Left hindlimb (tissue), 1 donor: ENCODE data around the gene HOXB4.

Source experiments
- DNase-seq: peaks from one replicate; pipeline ENCODE4 v3.0.0-alpha.2; 2018

HOXB4 gene

DNA sequence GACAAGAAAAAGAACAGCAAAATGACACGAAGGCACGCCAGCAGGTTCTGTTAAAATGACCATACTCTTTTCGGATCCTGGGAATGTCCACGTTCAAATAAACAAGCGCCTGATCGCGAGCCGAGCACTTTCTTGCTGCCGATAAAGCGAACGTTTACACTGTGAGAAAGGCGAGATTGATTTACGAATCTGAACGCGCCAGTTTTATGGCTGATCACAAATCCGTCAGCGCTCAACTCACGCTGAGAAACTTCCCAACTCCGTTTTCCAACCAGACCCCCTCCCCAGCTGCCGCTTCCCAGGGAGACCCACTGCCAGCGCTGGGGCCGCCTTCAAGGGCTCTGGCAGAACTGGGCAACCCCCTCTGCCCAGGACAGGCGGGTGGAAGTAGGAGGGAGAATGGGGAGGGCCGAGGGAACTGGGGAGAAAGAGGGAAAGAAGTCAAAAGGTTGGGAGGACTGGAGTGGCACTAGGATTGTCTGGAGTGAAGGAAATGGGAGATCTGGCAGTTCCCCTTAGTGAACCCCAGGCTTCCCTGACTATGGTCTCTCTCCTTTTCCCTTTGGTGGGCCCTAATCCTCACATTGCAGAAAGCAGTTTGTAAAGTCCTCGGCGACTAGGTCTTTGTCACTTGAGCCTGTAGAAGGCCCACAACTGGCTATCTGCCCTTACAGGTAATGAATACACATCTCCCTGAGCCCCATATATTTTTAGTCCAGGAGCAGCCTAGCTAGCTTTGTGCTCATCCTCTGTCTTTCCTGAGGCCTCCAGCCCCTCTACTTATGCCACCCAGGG lies 6.9 kb downstream of the HOXB4 start:
- DNase-seq: no peak

DNA sequence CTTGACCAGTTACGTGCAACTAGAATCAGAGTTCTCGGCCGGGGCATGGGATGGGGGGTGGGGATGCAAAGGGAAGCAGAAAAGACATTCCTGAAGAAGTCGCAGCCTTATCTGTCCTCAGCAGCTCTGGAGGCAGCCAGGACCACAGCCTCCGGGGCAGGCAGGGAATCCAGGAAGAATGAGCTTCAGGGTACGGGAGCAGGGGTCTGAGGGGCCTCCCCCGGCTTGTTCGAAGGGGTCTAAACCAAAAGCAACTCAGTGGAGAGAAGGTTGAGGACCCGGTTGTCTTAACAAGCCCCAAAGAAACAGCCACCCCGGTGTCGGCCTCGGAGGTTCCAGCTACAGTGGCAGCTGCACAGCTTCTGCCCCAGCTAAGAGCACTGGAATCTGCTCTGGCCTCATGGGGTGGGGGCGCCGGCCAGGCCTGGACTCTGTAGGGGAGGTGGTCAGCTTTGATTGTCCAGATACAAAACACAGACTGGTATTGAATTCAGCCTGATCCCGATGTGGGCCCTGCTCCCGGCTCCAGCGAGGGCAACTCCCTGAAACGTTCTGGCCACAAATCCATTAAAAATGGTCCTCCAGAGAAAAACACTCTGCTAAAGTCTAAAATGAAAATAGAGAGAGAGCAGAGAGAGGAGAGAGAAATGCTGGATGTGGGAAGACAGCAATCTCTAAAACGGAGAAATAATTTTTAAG lies 7.7 kb downstream of the HOXB4 start:
- DNase-seq: no peak

DNA sequence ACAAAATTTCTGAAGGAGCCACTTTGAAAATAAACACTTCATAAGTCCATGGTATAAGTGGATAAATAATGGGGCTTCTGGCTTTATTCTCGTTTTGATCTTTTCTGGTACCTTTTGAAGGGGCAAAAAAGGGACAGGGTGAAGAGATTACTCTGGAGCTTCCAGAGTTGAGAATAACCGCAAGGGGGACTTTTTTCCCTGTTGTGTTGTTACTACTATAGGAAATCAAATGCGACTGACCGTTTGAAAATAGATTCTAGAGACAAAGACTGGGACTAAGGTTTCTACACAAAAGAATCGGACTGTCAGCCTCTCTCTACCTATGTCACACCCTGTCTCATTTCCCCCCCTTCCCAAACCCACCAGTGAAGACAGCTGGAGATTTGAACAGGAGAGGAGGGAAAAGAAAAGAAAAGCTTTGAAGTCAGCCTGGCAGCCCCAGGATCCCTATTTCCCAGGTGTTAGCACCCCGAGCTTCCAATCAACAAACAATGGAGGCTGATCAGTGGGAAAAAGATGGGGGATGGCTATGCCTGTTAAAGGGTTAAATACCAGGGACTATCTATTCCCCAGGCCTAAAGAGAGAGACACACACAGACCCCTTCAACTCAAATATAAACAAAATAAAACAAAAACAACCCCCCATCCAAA lies 8.4 kb downstream of the HOXB4 start:
- DNase-seq: no peak

DNA sequence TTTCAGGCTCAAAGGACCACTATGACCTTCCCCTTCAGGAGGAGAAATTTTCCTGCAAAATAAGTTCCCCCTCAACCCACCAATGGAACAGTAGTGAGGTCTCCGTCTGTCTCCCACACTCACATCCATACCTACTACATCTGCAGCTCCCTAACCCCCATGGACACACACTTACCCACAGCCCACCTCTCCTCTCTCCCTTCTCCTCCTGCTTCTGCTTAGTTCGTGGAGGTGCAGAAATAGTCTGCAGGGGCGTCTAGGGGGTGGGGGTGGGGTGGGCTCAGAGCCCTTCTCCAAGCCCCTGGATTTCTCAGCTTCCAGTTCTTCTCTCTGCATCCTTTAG lies 8.9 kb downstream of the HOXB4 start:
- no peak for DNase-seq

DNA sequence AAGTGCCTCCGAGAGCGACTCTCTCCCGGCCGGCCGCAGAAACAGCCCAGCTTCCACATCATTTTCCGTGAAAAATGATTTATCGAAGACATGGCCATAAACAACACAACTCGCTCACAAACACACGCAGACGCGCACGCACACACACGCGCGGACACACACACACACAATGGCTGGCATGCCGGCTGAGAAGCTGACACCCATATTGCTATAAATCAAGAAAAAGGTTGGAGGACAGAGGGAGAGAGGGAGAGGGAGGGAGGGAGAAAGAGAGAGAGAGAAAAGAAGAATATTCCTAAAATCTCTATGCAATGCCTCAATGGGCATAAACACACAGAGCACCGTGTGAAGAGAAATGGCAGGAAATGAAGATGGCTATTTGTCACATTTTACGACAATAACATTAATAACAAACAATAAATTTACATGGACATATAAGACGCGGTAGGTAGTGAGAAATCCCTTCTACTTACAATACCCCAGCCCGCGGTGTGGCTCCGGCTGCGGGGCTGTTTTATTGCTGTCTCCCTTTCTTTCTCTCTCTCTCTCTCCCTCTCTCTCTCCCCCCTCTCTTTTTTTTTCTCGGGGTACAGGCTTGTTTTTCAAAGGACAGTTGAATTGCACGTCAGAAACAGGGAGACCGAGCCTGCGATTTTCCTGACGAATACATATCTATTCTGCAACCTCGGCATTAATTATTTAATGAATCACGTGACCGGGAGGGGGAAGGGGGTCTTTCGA lies 9.5 kb downstream of the HOXB4 start:
- no peak for DNase-seq

DNA sequence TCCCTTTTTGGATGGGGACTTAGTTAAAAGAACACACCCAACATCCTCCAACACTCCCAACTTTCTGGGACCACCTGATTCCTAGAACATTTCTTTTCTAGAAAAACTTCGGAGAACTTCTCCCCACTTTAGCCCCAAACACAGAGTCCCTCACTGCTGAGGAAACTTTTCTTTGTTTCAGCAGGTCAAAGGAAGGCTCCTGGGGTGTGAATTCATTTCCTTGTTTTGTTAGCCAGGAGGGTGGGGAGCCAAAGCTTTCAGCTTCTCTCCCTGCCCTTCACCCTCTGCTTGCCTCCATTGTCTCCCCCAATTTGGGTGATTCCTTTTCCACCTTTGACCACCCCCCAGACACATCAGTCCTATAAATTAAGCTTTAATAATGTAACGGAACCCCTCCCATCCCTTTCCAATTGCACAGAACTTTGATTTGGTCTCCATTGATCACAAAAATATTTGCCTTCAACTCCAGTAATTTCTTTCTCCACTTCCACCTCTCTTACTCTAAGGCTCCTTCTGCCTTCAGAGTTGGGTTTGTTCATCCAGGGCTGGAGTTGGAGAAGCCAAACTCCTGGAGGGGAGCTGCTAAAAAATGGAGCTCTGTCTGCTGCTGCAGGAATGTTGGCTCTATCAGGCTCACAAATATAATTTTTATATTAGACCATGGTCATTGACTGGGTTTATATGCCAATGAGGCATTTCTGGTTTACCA lies 10.3 kb downstream of the HOXB4 start:
- no peak for DNase-seq

DNA sequence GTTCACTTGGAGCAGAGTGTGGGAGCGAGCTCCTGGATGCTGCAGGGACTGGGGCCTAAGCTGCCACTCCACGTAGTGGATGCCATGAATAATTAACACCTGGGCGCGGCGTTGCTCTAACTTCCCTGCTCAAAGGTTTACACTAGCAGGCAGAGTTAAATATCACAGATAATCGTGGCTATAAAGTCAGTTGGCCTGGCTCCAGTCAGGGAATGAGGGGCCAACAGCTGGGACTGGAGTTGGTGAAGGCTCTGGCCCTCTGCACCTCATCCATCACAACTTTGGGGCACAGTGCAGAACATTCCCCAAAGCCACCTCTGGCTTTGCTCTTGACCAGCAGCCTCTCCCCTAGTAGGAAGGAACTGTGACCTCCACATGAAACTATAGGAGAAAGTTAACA lies 10.9 kb downstream of the HOXB4 start:
- DNase-seq: no peak

DNA sequence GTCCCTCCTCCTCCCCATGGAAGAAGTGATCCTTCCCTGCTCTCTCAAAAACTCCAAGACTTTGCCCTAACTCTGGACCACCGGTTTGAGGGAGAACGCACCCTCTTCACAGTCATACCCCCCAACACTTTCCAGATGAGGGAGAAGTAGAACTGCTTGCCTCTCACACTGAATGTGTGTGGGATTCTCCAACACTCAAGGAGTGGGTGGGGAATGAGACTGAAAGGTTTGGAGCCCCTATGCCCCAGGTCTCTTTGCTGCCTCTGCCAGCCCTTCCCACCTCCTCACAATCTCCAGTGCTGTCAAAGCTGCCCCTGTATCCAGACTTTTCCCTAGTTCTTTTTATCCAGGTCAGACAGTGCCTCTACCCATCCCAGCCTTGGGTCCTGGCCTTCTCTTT lies 11.4 kb downstream of the HOXB4 start:
- no peak for DNase-seq

DNA sequence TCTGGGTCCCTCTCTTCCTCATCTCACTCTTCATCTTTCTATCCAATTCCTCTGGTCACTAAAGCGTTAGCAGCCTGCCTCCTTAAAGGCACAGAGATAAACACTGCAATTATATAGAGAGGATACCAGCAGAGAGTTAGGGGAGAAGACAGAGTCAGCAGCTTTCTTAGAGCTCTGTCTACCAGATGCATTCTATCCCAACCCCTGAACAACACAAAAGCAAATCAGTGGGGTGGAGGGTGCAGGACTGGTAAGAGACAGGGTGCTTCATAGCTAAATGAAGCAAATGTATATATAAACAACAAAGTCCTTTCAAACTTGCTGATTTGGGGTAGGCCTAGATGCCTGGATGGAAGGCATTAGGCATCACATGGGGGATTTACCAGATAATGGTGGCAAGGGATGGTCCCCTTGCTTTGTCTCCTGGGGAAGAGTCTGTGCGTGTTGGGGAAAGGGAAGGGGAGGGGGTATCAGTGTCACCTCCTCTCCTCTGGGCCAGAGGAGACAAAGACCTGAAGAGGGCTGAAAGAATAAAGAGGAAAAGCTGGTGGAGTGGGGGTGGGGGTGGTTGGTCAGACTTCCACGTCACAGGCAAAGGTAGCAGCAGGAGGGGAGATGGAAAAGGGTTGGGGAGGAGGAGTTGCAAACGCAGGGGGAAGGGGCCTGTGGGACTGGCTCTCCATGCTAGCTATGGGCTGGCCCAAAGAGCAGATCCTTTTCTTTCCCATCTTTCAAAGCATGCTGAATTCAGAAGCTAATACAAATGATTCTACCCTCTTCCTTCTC lies 12.0 kb downstream of the HOXB4 start:
- no peak for DNase-seq

DNA sequence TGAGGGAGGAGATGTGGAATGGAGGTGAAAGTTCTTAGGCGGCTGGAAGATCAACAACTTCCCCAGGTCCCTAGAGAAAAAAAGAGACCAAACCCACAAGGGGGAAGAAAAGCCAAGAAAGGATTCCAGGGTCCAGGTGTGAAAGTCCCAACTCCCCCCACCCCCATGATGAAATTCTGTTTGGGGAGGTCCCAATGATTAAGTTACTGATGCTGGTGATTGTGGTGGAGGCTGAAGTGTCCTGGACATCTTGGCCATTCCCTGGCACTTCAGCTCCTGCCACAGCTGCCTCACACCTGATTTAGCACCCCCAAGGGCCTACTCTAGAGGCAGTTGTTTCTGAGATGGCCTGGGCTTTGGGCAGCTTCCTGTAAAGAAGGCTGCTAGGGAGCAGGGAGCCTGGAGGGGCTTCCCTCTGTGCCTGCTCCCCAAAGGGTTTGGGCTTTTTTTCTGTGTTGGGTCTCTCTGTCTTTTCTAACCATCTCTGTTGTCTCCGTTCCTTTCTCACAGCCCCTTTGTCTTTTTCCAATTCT lies 13.1 kb downstream of the HOXB4 start:
- no peak for DNase-seq

DNA sequence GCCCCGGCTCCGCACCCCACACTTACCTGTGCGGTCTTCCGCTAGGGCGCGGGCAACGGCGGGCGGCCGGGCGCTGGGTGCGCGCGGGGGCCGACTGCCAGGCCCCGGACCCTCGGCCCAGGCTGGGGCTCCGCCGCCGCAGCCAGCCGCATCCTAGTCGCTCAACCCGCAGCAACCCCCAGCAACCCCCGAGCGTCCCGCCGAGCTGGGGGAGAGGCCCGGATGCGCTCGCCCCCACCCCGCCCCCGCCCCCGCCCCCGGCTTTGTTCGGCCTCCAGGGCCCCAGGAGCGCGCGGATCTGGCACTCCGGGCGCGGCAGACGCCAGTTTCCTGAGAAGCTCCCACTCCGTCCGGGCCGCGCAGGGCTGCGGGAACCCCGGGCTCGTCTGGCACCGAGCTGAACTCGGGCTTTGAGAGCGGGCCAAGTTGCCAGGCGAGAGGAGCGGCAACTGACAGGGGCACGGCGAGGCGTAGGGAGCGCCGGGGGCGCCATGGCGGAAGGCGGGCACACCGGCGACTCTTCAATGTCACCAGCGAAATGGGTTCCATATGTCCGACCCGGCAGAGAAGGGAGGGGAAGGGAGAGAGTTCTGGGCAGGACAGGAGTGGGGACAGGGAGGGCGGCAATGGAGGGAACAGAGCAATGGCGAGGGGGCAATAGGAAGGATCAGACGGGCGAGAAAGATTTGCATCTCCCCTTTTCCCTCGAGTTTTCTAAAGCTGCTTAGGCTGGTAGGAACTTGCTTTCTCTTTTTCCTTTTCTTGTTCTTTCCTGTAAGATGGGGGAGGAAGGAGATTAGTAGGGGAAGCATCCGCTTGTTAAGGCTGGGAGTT lies 13.7 kb downstream of the HOXB4 start:
- DNase-seq: no peak

DNA sequence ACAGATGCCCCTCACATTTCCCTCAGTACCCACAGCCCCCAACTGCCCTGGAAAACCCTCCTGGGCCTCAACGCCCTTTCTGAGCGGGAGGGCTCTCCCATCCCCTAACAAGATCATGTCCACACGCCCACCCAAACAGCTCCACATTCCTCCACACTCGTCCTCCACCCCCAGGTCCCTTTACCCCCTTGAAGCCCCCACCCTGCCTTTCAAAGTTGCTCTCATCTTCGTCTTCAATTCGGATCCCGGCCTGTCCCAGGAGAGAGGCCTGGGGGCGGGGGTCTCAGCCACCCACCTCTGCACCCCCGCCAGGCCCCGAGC lies 14.3 kb downstream of the HOXB4 start:
- DNase-seq: no peak

DNA sequence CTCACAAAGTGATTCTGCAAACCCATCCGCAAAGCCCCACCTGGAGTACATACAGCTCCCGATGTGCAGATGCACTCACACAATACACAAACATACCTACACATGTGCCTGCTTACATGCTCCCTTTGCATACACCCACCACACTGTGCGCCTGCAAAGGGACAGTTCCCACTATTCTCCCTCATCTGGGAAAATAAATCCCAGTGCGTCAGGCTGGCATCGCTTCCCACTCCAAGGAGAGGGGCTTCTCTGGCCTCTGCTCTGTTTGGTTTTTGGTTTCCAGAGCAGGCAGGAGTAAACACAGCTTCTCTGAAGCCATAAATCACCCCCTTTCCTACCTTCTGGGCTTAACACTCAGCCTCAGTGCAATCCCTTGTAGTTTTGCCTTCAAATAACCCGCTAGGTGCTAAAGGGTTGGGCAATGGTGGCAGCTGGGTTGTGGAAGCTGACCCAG lies 14.7 kb downstream of the HOXB4 start:
- DNase-seq: no peak

DNA sequence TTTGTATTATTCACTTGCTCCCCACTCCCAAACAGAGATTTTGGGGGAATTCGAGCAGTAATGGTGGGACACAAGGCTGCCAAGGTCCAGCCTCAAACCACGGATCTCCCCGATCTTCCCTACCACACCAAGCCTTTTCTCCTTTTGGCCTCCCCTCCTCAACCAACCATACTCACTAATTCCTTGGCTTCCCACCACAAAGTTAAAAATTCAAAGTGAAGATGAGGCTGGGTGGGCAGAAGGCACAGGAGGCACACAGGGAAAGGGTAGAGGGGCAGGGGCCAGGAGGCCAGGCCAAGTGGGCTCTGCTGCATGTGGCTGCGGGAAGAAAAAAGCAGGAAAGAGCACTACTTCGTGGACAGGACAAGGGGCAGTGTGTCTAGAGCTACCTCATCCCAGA lies 15.2 kb downstream of the HOXB4 start:
- DNase-seq: no peak

DNA sequence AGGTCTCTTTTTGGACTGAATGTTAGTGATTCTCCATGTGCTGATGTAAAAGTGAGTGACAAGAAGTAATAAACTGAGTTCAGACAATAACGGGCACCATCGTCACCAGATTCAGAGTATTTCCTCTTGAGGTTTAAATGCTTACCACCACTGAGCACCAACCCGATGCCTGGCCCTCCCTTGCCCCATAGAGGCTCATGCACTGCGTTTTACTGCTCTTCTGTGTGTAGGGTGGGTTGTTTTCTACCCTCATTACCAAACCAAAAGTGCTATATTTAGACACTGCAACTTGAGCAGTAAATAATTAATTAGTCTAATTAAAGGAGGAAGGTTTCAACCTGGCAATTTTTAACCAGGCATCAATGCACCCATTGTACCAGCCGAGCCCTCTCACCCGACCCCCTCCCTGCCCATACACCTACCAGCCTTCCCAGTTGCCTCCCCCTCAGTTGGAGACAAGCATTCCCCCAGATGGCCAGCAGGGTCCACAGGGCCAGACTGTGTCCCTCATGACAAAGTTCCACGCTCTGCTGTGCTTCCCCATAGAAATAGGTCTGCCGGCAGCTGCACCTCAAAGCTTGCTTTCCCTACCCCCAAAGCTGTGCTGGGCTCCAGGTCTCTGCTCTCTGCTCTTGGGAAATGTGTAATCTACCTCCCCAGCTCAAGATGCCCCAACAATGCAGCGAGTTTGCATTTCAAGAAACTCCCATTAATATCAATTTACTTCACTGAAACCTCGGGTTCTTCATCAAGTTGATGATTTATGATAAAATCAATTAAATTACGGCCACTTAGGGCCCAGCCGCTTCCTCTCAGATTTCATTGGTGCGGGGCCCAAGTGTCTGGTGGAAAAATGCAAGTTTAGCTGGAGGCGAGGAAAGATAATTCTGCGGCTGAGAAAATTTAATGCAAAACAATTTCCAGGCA lies 16.0 kb downstream of the HOXB4 start:
- no peak for DNase-seq

DNA sequence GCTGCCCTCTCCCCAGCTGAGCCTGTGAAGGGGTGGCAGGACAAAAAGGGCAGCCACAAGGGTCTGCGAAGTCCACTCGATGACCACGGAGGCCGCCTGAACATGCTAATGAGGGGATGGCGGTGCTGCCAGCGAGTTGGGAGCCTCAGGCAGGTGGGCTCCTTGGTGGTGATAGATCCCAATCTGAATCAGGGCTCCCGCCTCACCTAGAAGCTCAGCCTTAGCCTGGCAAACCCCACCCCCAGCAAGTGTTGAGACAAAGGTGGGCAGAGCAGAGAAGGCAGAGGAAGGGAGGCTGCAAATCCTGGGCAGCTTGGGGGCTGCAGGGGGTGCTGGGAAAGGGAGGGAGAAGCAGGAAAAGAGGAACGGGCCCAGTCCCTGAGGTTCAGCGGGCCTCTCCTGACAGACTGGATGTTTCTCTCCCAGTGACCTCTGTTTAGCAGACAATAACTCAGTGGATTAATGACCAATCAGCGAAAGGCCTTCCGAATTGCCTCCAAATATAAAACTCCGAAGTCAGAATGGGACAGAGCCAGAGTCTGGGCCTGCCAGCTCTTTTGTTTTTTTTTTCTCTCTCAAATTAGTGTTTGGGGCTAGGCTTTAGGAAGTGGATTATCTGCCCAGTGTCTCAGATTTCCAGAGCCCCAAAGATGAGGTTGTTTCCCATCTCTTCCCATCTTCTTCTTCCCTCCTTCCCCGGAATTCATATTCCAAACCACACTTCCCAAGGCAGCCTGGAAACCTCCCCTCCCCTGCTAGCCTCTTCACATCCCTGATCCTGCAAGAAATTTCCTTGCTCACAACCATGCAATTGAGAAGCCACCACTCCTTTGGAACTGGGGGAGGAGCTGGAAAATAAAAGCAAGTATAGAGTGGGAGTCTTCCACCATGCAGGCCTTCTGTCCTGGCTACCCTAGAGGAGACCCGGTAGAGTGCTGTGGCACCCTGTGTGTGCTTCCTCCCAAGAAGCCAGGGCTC lies 18.0 kb downstream of the HOXB4 start:
- DNase-seq: no peak

DNA sequence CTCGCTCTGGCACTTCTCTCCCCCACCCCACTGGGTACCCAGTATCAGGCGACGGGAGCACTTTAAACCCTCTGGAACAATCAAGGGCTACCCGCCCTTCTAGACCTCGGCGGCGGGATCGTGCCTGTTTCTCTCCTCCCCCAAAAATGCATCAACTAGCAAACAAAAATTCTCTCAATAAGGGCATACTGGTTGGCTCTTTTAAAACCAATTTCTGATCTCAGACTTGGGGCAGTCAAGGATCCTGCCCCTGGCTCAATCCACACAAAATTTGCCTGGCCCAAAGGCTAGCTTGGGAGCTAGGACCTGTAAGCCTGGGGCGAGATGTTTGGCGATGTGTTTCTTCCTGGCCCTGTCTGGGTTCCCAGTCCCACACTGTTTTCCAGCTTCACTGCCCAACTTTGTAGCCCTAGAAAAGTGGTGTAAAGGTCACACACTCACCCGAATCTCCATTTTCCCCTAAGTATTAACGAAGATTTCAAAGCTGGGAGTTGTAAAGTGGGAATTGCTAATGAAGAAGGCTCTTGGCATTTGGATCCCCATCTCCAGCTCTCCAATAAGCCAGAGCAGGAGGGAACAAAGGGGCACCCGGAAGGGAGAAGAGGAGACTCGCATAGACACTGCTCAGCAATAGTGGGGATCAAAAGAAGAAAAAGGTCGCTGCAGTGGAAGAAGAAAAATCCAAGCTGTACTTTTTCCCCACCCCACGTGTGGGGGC lies 18.9 kb downstream of the HOXB4 start:
- DNase-seq: no peak

DNA sequence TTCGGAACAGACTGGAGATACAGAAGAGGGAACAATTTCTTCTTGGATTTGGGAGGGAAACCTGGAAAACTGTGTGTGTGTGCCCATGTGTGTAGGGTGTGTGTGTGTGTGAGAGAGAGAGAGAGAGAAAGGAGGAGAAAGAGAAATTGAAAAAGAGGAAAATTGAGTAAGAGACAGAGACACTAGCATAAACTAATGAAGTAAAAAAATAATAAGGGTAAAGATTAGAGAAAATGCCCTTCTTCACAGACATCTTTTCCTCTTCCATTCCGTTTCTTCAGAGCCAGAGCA lies 19.4 kb downstream of the HOXB4 start:
- DNase-seq: no peak
